Trophoblast cell (in vitro differentiated cells and primary cell): Measurements from ENCODE around the gene VNN1.

Experiments
- DNase-seq, 2 donors: peaks; one replicate each; pipeline ENCODE4 v3.0.0-alpha.2; 2016
- H2AFZ ChIP-seq: 2 replicates; pipeline ENCODE4 v1.6.1; 2013; ENCODE audit warnings: low read length, moderate library complexity, mild to moderate bottlenecking; ENCODE audit not compliant: insufficient read depth, poor library complexity
- H2AK5ac ChIP-seq: 2 replicates; pipeline ENCODE4 v1.6.1; 2013; ENCODE audit warnings: mild to moderate bottlenecking, low read length
- H2BK120ac ChIP-seq: 2 replicates; pipeline ENCODE4 v1.6.1; 2013; ENCODE audit warnings: low read length, mild to moderate bottlenecking, moderate library complexity; ENCODE audit not compliant: insufficient read depth, poor library complexity
- H2BK12ac ChIP-seq: 2 replicates; pipeline ENCODE4 v1.6.1; 2013; ENCODE audit warnings: mild to moderate bottlenecking, low read length, moderate library complexity
- H2BK5ac ChIP-seq: 2 replicates; pipeline ENCODE4 v1.6.1; 2013; ENCODE audit warnings: low read length, low read depth, moderate library complexity, mild to moderate bottlenecking; ENCODE audit not compliant: poor library complexity
- H3K14ac ChIP-seq: 2 replicates; pipeline ENCODE4 v1.6.1; 2013; ENCODE audit warnings: mild to moderate bottlenecking, low read length
- H3K18ac ChIP-seq: 2 replicates; pipeline ENCODE4 v1.6.1; 2013; ENCODE audit warnings: mild to moderate bottlenecking, low read length
- H3K23ac ChIP-seq: 2 replicates; pipeline ENCODE4 v1.6.1; 2013; ENCODE audit warnings: low read length
- H3K27ac ChIP-seq: 2 replicates; pipeline ENCODE4 v1.5.1; 2013; ENCODE audit warnings: low read depth, mild to moderate bottlenecking, inconsistent platforms, low read length, moderate library complexity
- H3K27me3 ChIP-seq: 2 replicates; pipeline ENCODE4 v1.6.1; 2013; ENCODE audit warnings: inconsistent platforms, mild to moderate bottlenecking, low read length, moderate library complexity; ENCODE audit not compliant: insufficient read depth
- H3K36me3 ChIP-seq, 2 experiments: 1 replicate in 1 of 2; 2 replicates in 1 of 2; pipeline ENCODE4 v1.6.1; 2013; ENCODE audit warnings: low read length in 2 of 2, mild to moderate bottlenecking in 2 of 2, moderate library complexity in 1 of 2; ENCODE audit not compliant: insufficient read depth in 2 of 2, control insufficient read depth in 1 of 2
- H3K4ac ChIP-seq: 2 replicates; pipeline ENCODE4 v1.6.1; 2013; ENCODE audit warnings: low read depth, mild to moderate bottlenecking, low read length, moderate library complexity
- H3K4me1 ChIP-seq, 2 experiments: 1 replicate in 1 of 2; 2 replicates in 1 of 2; pipeline ENCODE4 v1.6.1; 2013; ENCODE audit warnings: low read length in 2 of 2, mild to moderate bottlenecking in 2 of 2, moderate library complexity in 1 of 2; ENCODE audit not compliant: insufficient read depth in 2 of 2, control insufficient read depth in 1 of 2
- H3K4me2 ChIP-seq: 2 replicates; pipeline ENCODE4 v1.6.1; 2013; ENCODE audit warnings: inconsistent platforms, mild to moderate bottlenecking, low read length, moderate library complexity
- H3K4me3 ChIP-seq: 2 replicates; pipeline ENCODE4 v1.5.1; 2013; ENCODE audit warnings: mild to moderate bottlenecking, low read depth, low read length, inconsistent platforms
- H3K79me1 ChIP-seq: one replicate; pipeline ENCODE4 v1.6.1; 2013; ENCODE audit warnings: low read length
- H3K79me2 ChIP-seq: 2 replicates; pipeline ENCODE4 v1.6.1; 2013; ENCODE audit warnings: low read length, mild to moderate bottlenecking; ENCODE audit not compliant: control insufficient read depth, insufficient read depth, poor library complexity
- H3K9ac ChIP-seq: 2 replicates; pipeline ENCODE4 v1.6.1; 2013; ENCODE audit warnings: mild to moderate bottlenecking, low read length
- H3K9me3 ChIP-seq: 2 replicates; pipeline ENCODE4 v1.6.1; 2013; ENCODE audit warnings: low read depth, mild to moderate bottlenecking, control low read depth, inconsistent platforms, low read length; ENCODE audit not compliant: insufficient read depth
- H4K12ac ChIP-seq: 2 replicates; pipeline ENCODE4 v1.6.1; 2013; ENCODE audit warnings: low read depth, mild to moderate bottlenecking, low read length, moderate library complexity
- H4K8ac ChIP-seq: 2 replicates; pipeline ENCODE4 v1.6.1; 2013; ENCODE audit warnings: low read depth, mild to moderate bottlenecking, low read length, moderate library complexity
- H4K91ac ChIP-seq: one replicate; pipeline ENCODE4 v1.6.1; 2013; ENCODE audit warnings: low read depth, mild to moderate bottlenecking, low read length, moderate library complexity
- WGBS: extraction: QIAGEN DNeasy Blood & Tissue Kit; methylation state at CpG from one replicate; pipeline ENCODE4 v1.1.7; 2013; ENCODE audit warnings: missing lambda C conversion rate; ENCODE audit not compliant: insufficient read length, insufficient coverage; ENCODE audit errors: extremely low coverage; 5-methylcytosine and 5-hydroxymethylcytosine counted together

Gene VNN1

DNA sequence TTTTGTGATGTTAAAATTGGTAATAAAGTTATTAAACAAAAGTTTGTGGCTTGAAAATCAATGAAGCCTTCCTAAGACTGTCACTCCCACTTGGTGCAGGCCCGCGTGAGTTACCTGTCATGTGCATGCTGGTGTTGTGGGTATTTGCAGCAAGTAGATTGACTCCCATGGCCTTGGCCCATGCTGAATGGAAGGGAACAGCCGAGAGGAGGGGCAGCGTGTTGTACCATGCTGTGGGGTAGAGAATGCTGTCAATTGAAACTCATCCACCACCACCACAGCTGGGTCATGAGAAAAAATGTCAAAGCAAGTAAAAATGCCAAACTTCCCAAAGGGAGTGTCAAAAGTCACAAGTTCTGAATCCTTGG, 12.7 kb upstream of the VNN1 start:
- H3K18ac ChIP-seq: no peak overlapping the region
- no peak for DNase-seq
- H4K8ac ChIP-seq: no peak overlapping the region
- H2BK120ac ChIP-seq: no peak overlapping the region
- H3K79me2 ChIP-seq: no peaks in the 10 kb centered on the region
- no peak overlapping the region for H4K12ac ChIP-seq
- no peak overlapping the region for H4K91ac ChIP-seq
- H2BK12ac ChIP-seq: no peak overlapping the region
- no peak overlapping the region for H3K4me2 ChIP-seq
- H3K27ac ChIP-seq: no peak overlapping the region
- no peak overlapping the region for H3K23ac ChIP-seq
- no peak overlapping the region for H3K14ac ChIP-seq
- no peak overlapping the region for H2AFZ ChIP-seq
- H3K27me3 ChIP-seq: no peaks in the 10 kb centered on the region
- H2BK5ac ChIP-seq: no peak overlapping the region
- no peaks in the 10 kb centered on the region for H3K36me3 ChIP-seq
- no peak overlapping the region for H3K4ac ChIP-seq
- no peaks in the 10 kb centered on the region for H3K4me1 ChIP-seq
- H2AK5ac ChIP-seq: no peak overlapping the region
- no peaks in the 10 kb centered on the region for H3K79me1 ChIP-seq
- WGBS: no CpG with 5 or more reads among the region's 4 CpGs
- no peak overlapping the region for H3K4me3 ChIP-seq
- no peak overlapping the region for H3K9ac ChIP-seq
- peaks cover 2% of the 10 kb centered on the region for H3K9me3 ChIP-seq

- no peaks in the 10 kb centered on the region for H3K4me1 ChIP-seq
These were observed 12.2 kb upstream of the VNN1 start for GRCh38 chr6:132725947-132726607.

DNA sequence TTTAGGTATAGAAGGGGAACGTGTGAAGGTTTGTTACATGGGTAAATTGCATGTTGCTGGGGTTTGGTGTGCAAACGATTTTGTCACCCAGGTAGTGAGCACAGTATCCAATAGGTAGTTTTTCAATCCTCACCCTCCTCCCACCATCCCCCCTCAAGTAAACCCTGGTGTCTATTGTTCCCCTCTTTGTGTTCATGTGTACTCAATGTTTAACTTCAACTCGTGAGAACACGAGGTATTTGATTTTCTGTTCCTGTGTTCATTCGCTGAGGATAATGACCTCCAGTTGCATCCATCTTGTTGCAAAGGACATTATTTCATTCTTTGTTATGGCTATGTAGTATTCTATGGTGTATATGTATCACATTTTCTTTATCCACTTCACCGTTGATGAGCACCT, 11.6 kb upstream of the VNN1 start:
- Histone ChIP-seq H3K36me3 (no peaks in the 10 kb centered on the region), H2AFZ (no peak overlapping the region), H3K4me2 (no peak overlapping the region), H3K4ac (no peak overlapping the region), H2AK5ac (no peak overlapping the region), H3K9me3 (peaks cover 2% of the 10 kb centered on the region), H2BK120ac (no peak overlapping the region), H3K4me3 (no peak overlapping the region), H3K27me3 (no peaks in the 10 kb centered on the region), H3K18ac (no peak overlapping the region), H3K23ac (no peak overlapping the region), H2BK12ac (no peak overlapping the region), H3K9ac (no peak overlapping the region), H3K4me1 (no peaks in the 10 kb centered on the region), H4K8ac (no peak overlapping the region), H4K91ac (no peak overlapping the region), H3K27ac (no peak overlapping the region), H3K79me1 (no peaks in the 10 kb centered on the region), H2BK5ac (no peak overlapping the region), H3K79me2 (no peaks in the 10 kb centered on the region), H4K12ac (no peak overlapping the region), H3K14ac (no peak overlapping the region)
- no CpG with 5 or more reads among the region's 6 CpGs for WGBS
- DNase-seq: no peak

More at GRCh38 chr6:132725947-132726607, 12.2 kb upstream of the VNN1 start:
- no peak overlapping the region for H4K8ac ChIP-seq
- H3K18ac ChIP-seq: no peak overlapping the region
- no peaks in the 10 kb centered on the region for H3K27me3 ChIP-seq
- H4K91ac ChIP-seq: no peak overlapping the region
- H3K79me2 ChIP-seq: no peaks in the 10 kb centered on the region
- no peak overlapping the region for H3K27ac ChIP-seq
- no peak overlapping the region for H2BK120ac ChIP-seq
- no peak overlapping the region for H2AFZ ChIP-seq
- no peak overlapping the region for H4K12ac ChIP-seq
- no peak overlapping the region for H3K9ac ChIP-seq
- no peak for DNase-seq
- H3K14ac ChIP-seq: no peak overlapping the region
- H3K9me3 ChIP-seq: peaks cover 2% of the 10 kb centered on the region
- no CpG with 5 or more reads among the region's 6 CpGs for WGBS
- H3K4me2 ChIP-seq: no peak overlapping the region
- no peak overlapping the region for H2AK5ac ChIP-seq
- H2BK12ac ChIP-seq: no peak overlapping the region
- H3K23ac ChIP-seq: no peak overlapping the region
- no peak overlapping the region for H3K4me3 ChIP-seq
- no peaks in the 10 kb centered on the region for H3K36me3 ChIP-seq
- H2BK5ac ChIP-seq: no peak overlapping the region
- no peak overlapping the region for H3K4ac ChIP-seq
- no peaks in the 10 kb centered on the region for H3K79me1 ChIP-seq

GRCh38 chr6:132719736-132720448, 6.0 kb upstream of the VNN1 start:
- H3K23ac ChIP-seq: no peak overlapping the region
- H3K27me3 ChIP-seq: no peaks in the 10 kb centered on the region
- H3K79me2 ChIP-seq: no peaks in the 10 kb centered on the region
- H3K27ac ChIP-seq: no peak overlapping the region
- H3K4me1 ChIP-seq: no peaks in the 10 kb centered on the region
- H3K9ac ChIP-seq: no peak overlapping the region
- H2BK5ac ChIP-seq: no peak overlapping the region
- no CpG with 5 or more reads among the region's 10 CpGs for WGBS
- H3K18ac ChIP-seq: no peak overlapping the region
- no peaks in the 10 kb centered on the region for H3K36me3 ChIP-seq
- H3K79me1 ChIP-seq: no peaks in the 10 kb centered on the region
- H2BK12ac ChIP-seq: no peak overlapping the region
- no peak overlapping the region for H4K91ac ChIP-seq
- no peak overlapping the region for H2AFZ ChIP-seq
- H4K8ac ChIP-seq: no peak overlapping the region
- H4K12ac ChIP-seq: no peak overlapping the region
- no peak for DNase-seq
- H3K4me2 ChIP-seq: no peak overlapping the region
- no peak overlapping the region for H3K4me3 ChIP-seq
- H2AK5ac ChIP-seq: no peak overlapping the region
- no peak overlapping the region for H2BK120ac ChIP-seq
- H3K4ac ChIP-seq: no peak overlapping the region
- no peaks in the 10 kb centered on the region for H3K9me3 ChIP-seq
- H3K14ac ChIP-seq: no peak overlapping the region
